Panc1 (cell line): ENCODE data around the gene RPS6KL1. TPM values are rescaled to one million over a fixed set of nuclear protein-coding genes. Genes with fewer than 3 reads are reported as not detected.

Experiments
- ATAC-seq: fragments of 200-7000 bp; cut with Tn5 transposase; 2 replicates; pipeline ENCODE4 v1.9.1; 2020; ENCODE audit warnings: mild to moderate bottlenecking, moderate library complexity
- BruUV-seq: library from RNA; stranded (reverse); fragments of 400-500 nt; replicated peaks from 2 replicates; lab custom pipeline; 2021; lab: Mats Ljungman, UMichigan
- CTCF ChIA-PET: fragments of 300-600 bp; sonication (Branson Sonifier 250); formaldehyde crosslinking; loops from one replicate; lab custom pipeline; 2022; ENCODE audit warnings: antibody characterized with exemption; lab: Charles Lee
- POLR2A ChIA-PET: fragments of 300-600 bp; sonication (Branson Sonifier 250); formaldehyde crosslinking; loops from one replicate; lab custom pipeline; 2022; ENCODE audit warnings: antibody characterized with exemption; lab: Charles Lee
- DNase-seq: peaks from one replicate; pipeline ENCODE4 v3.0.0-alpha.2; 2010; ENCODE audit warnings: low read depth, low spot score
- H3K27ac ChIP-seq: 2 replicates; pipeline ENCODE4 v1.5.1; 2011; ENCODE audit warnings: mild to moderate bottlenecking, low read length, inconsistent platforms
- H3K27me3 ChIP-seq: fragments of 200-500 bp; sonication (Bioruptor generic); 2 replicates; pipeline ENCODE4 v1.6.0; 2014; ENCODE audit warnings: low read length, inconsistent platforms; ENCODE audit not compliant: control insufficient read depth, insufficient read depth
- H3K36me3 ChIP-seq: fragments of 200-500 bp; sonication (Bioruptor generic); 2 replicates; pipeline ENCODE4 v1.5.1; 2014; ENCODE audit warnings: inconsistent platforms, mild to moderate bottlenecking, low read length, moderate library complexity; ENCODE audit not compliant: control insufficient read depth, insufficient read depth
- H3K4me1 ChIP-seq: 2 replicates; pipeline ENCODE4 v1.5.1; 2011; ENCODE audit warnings: inconsistent platforms, mild to moderate bottlenecking, low read length, moderate library complexity; ENCODE audit not compliant: control insufficient read depth, insufficient read depth
- H3K4me3 ChIP-seq, 2 experiments: 2 replicates each; pipeline ENCODE4 v1.5.1; 2011 to 2012; ENCODE audit warnings: low read depth in 2 of 2, low read length in 2 of 2, mild to moderate bottlenecking in 2 of 2, inconsistent platforms in 1 of 2, moderate library complexity in 1 of 2
- H3K9me3 ChIP-seq: fragments of 200-500 bp; sonication (Bioruptor generic); 2 replicates; pipeline ENCODE4 v1.5.1; 2014; ENCODE audit warnings: low read depth, mild to moderate bottlenecking, inconsistent platforms, low read length, moderate library complexity; ENCODE audit not compliant: control insufficient read depth, insufficient read depth
- POLR2AphosphoS5 ChIP-seq: IDR thresholded peaks from 2 replicates; pipeline ENCODE4 v1.6.1; 2012; ENCODE audit warnings: mild to moderate bottlenecking, low read depth, low read length, moderate library complexity
- REST ChIP-seq, 2 experiments: IDR thresholded peaks; 2 replicates each; pipeline ENCODE4 v1.6.1; 2011 to 2012; ENCODE audit warnings: low read depth in 2 of 2, control low read depth in 1 of 2, low read length in 1 of 2, mild to moderate bottlenecking in 1 of 2, moderate library complexity in 1 of 2; ENCODE audit not compliant: insufficient read depth in 1 of 2
- SIN3A ChIP-seq: IDR thresholded peaks from 2 replicates; pipeline ENCODE4 v1.6.1; 2012; ENCODE audit warnings: low read depth, mild to moderate bottlenecking, low read length, moderate library complexity, borderline replicate concordance; ENCODE audit not compliant: insufficient read depth
- TCF7L2 ChIP-seq: IDR thresholded peaks from 2 replicates; pipeline ENCODE4 v1.6.1; 2011; ENCODE audit warnings: mild to moderate bottlenecking, low read depth, low read length, inconsistent platforms
- in situ Hi-C: cut with HindIII; loops from 2 replicates; pipeline ENCODE4 v1.10.0; 2016; ENCODE audit warnings: low sequenced_read_pairs, low pct_unique_long_range_greater_than_20kb
- intact Hi-C: fragments of 100-400 bp; cut with micrococcal nuclease; formaldehyde crosslinking; loops from one replicate; pipeline ENCODE4 v1.10.0; 2022; ENCODE audit not compliant: unreplicated experiment
- total RNA-seq: library from RNA; stranded (reverse); gene quantifications from one replicate; pipeline ENCODE4 v1.2.1, GENCODE V29; 2021; ENCODE audit not compliant: unreplicated experiment
- TF ChIP-seq, protein P1 (sequence below): fragments of 450-650 bp; IDR thresholded peaks from 2 replicates; pipeline ENCODE4 v1.5.1; 2017; ENCODE audit warnings: mild to moderate bottlenecking

Gene RPS6KL1
- total RNA-seq, 1 experiment from 2014 or later = 14.9 TPM

GRCh38 chr14:74919421-74920165, 3.5 kb downstream of the RPS6KL1 start:
- no peak for TF ChIP-seq REST (IDR thresholded peaks at IDR 0.05; ENCODE audit: insufficient read depth in 1 of 2, low read depth in 2 of 2, low read length in 1 of 2)
- TF ChIP-seq TCF7L2 = no peak
- TF ChIP-seq POLR2AphosphoS5 = no peak
- TF ChIP-seq SIN3A = no peak
- TF ChIP-seq, protein P1, sequence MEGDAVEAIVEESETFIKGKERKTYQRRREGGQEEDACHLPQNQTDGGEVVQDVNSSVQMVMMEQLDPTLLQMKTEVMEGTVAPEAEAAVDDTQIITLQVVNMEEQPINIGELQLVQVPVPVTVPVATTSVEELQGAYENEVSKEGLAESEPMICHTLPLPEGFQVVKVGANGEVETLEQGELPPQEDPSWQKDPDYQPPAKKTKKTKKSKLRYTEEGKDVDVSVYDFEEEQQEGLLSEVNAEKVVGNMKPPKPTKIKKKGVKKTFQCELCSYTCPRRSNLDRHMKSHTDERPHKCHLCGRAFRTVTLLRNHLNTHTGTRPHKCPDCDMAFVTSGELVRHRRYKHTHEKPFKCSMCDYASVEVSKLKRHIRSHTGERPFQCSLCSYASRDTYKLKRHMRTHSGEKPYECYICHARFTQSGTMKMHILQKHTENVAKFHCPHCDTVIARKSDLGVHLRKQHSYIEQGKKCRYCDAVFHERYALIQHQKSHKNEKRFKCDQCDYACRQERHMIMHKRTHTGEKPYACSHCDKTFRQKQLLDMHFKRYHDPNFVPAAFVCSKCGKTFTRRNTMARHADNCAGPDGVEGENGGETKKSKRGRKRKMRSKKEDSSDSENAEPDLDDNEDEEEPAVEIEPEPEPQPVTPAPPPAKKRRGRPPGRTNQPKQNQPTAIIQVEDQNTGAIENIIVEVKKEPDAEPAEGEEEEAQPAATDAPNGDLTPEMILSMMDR = no peak
- Histone ChIP-seq H3K27ac (no peak overlapping the region), H3K4me1 (peaks cover 3% of the 10 kb centered on the region; the same call in 1 of the 2 replicates), H3K4me3 (no peak overlapping the region), H3K27me3 (no peaks in the 10 kb centered on the region), H3K9me3 (no peaks in the 10 kb centered on the region), H3K36me3 (no peaks in the 10 kb centered on the region)
- ChIA-PET POLR2A (no interaction called here), CTCF (no interaction called here)
- intact Hi-C loops = no loop called here
- in situ Hi-C loops = no loop called here
- BruUV-seq = no TSS peak
- ATAC-seq (no peak), DNase-seq (no peak)

DNA sequence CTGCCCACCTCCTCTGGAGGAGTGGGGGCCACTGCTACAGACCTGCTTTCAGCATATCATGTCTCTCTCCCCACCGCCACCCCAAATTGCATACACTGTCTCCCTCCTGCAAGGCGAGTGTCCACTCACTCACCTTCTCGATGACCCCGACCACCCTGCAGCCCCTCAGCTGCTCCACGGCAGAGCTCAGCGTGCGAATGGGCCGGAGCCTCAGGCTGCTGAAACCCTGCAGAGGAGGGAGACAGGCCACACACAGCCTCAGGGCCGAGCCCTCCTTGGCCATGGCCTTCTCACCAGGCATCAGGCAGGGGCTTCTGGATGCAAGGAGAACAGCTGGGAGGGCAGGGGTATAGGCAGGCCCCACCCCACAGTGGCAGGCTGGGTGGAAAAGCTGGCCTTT, 4.7 kb downstream of the RPS6KL1 start:
- DNase-seq (no peak), ATAC-seq (no peak)
- Histone ChIP-seq H3K4me1 (peaks cover 3% of the 10 kb centered on the region; the same call in 1 of the 2 replicates), H3K27me3 (no peaks in the 10 kb centered on the region), H3K36me3 (no peaks in the 10 kb centered on the region), H3K9me3 (no peaks in the 10 kb centered on the region), H3K4me3 (no peak overlapping the region), H3K27ac (no peak overlapping the region)
- ChIA-PET CTCF (no interaction called here), POLR2A (no interaction called here)
- intact Hi-C loops (no loop called here), in situ Hi-C loops (no loop called here)
- TF ChIP-seq, protein P1 = no peak
- TF ChIP-seq REST (IDR thresholded peaks at IDR 0.05; ENCODE audit: insufficient read depth in 1 of 2, low read depth in 2 of 2, low read length in 1 of 2) (no peak), POLR2AphosphoS5 (no peak), TCF7L2 (no peak), SIN3A (no peak)
- BruUV-seq = no TSS peak
